SK-N-SH treated with all-trans-retinoic acid at 6 μM for 48 hours (cell line): ENCODE results near the gene ZNF175.

Experiments used
- ATAC-seq: fragments of 200-7000 bp; cut with Tn5 transposase; 3 replicates; pipeline ENCODE4 v1.9.1; 2020; ENCODE audit warnings: mild to moderate bottlenecking, moderate library complexity
- ARNTL ChIP-seq: fragments of 450-650 bp; formaldehyde crosslinking; IDR thresholded peaks from 2 replicates; pipeline ENCODE4 v1.5.0; 2020; ENCODE audit warnings: low read depth, mild to moderate bottlenecking, moderate library complexity, borderline replicate concordance
- BACH2 ChIP-seq: fragments of 250-450 bp; sonication (Bioruptor Pico); IDR thresholded peaks from 2 replicates; pipeline ENCODE4 v1.9.0; 2021; ENCODE audit warnings: mild to moderate bottlenecking, borderline replicate concordance
- CSDC2 ChIP-seq: fragments of 250-450 bp; sonication (Bioruptor Pico); IDR thresholded peaks from 2 replicates; pipeline ENCODE4 v1.5.0; 2020; ENCODE audit warnings: mild to moderate bottlenecking, moderate library complexity
- ESRRG ChIP-seq: fragments of 250-450 bp; sonication (Bioruptor Pico); IDR thresholded peaks from 2 replicates; pipeline ENCODE4 v1.6.1; 2021; ENCODE audit warnings: mild to moderate bottlenecking
- GLIS3 ChIP-seq: fragments of 250-450 bp; sonication (Bioruptor Pico); IDR thresholded peaks from 2 replicates; pipeline ENCODE4 v1.5.0; 2020; ENCODE audit warnings: mild to moderate bottlenecking, moderate library complexity
- ISL1 ChIP-seq: fragments of 250-450 bp; sonication (Bioruptor Pico); IDR thresholded peaks from 2 replicates; pipeline ENCODE4 v2.1.2; 2022; ENCODE audit warnings: mild to moderate bottlenecking, moderate library complexity
- OSR1 ChIP-seq: fragments of 250-450 bp; sonication (Bioruptor Pico); IDR thresholded peaks from 2 replicates; pipeline ENCODE4 v1.8.0; 2022; ENCODE audit warnings: moderate library complexity, mild to moderate bottlenecking, inconsistent platforms
- POU6F1 ChIP-seq: fragments of 250-450 bp; sonication (Bioruptor Pico); IDR thresholded peaks from 2 replicates; pipeline ENCODE4 v1.8.0; 2021; ENCODE audit warnings: low read depth, mild to moderate bottlenecking, moderate library complexity, borderline replicate concordance
- PPARA ChIP-seq: fragments of 250-450 bp; sonication (Bioruptor Pico); IDR thresholded peaks from 2 replicates; pipeline ENCODE4 v1.5.0; 2020; ENCODE audit warnings: mild to moderate bottlenecking, borderline replicate concordance
- RARB ChIP-seq: fragments of 250-450 bp; sonication (Bioruptor Pico); IDR thresholded peaks from 2 replicates; pipeline ENCODE4 v1.8.0; 2021; ENCODE audit warnings: mild to moderate bottlenecking, moderate library complexity
- SNAI2 ChIP-seq: fragments of 250-450 bp; sonication (Bioruptor Pico); IDR thresholded peaks from 2 replicates; pipeline ENCODE4 v1.5.0; 2020; ENCODE audit warnings: mild to moderate bottlenecking, moderate library complexity
- TCF4 ChIP-seq: fragments of 250-450 bp; sonication (Bioruptor Pico); IDR thresholded peaks from 2 replicates; pipeline ENCODE4 v1.8.0; 2021; ENCODE audit warnings: mild to moderate bottlenecking, moderate library complexity, borderline replicate concordance
- TOX ChIP-seq: fragments of 250-450 bp; sonication (Bioruptor Pico); IDR thresholded peaks from 2 replicates; pipeline ENCODE4 v1.8.0; 2021; ENCODE audit warnings: mild to moderate bottlenecking, moderate library complexity, borderline replicate concordance
- TSHZ2 ChIP-seq: fragments of 250-450 bp; sonication (Bioruptor Pico); IDR thresholded peaks from 2 replicates; pipeline ENCODE4 v1.5.0; 2020; ENCODE audit warnings: mild to moderate bottlenecking, moderate library complexity
- ZC3H10 ChIP-seq: fragments of 250-450 bp; sonication (Bioruptor Pico); IDR thresholded peaks from 2 replicates; pipeline ENCODE4 v1.5.1; 2021; ENCODE audit warnings: mild to moderate bottlenecking, moderate library complexity
- ZFP3 ChIP-seq: fragments of 250-450 bp; sonication (Bioruptor Pico); IDR thresholded peaks from 2 replicates; pipeline ENCODE4 v1.5.0; 2020; ENCODE audit warnings: mild to moderate bottlenecking, moderate library complexity
- ZFP30 ChIP-seq: fragments of 450-650 bp; formaldehyde crosslinking; IDR thresholded peaks from 2 replicates; pipeline ENCODE4 v1.5.0; 2022; ENCODE audit warnings: mild to moderate bottlenecking, moderate library complexity
- ZNF565 ChIP-seq: fragments of 450-650 bp; formaldehyde crosslinking; conservative IDR thresholded peaks from 2 replicates; pipeline ENCODE4 v1.5.0; 2020; ENCODE audit warnings: low read depth, mild to moderate bottlenecking, moderate library complexity
- ZNF70 ChIP-seq: fragments of 450-650 bp; formaldehyde crosslinking; IDR thresholded peaks from 2 replicates; pipeline ENCODE4 v1.5.0; 2020; ENCODE audit warnings: mild to moderate bottlenecking, moderate library complexity
- ZNF8 ChIP-seq: fragments of 450-650 bp; formaldehyde crosslinking; IDR thresholded peaks from 2 replicates; pipeline ENCODE4 v1.5.0; 2020; ENCODE audit warnings: mild to moderate bottlenecking, moderate library complexity
- TF ChIP-seq, protein P1 (sequence below): fragments of 250-450 bp; sonication (Bioruptor Pico); IDR thresholded peaks from 2 replicates; pipeline ENCODE4 v1.5.1; 2021; ENCODE audit warnings: mild to moderate bottlenecking, moderate library complexity
- TF ChIP-seq, protein P2 (sequence below): fragments of 250-450 bp; sonication (Bioruptor Pico); IDR thresholded peaks from 2 replicates; pipeline ENCODE4 v1.5.1; 2020; ENCODE audit warnings: low read depth, mild to moderate bottlenecking, moderate library complexity

ZNF175 gene

GRCh38 chr19:51602189-51602854 lies 31.2 kb downstream of the ZNF175 start:
- ATAC-seq: no peak
- no peak for TF ChIP-seq TSHZ2 (CRISPR knock-in tag)
- TF ChIP-seq ZNF565 (CRISPR knock-in tag): no peak
- TF ChIP-seq PPARA: no peak
- no peak for TF ChIP-seq POU6F1 (CRISPR knock-in tag)
- TF ChIP-seq ZNF70 (CRISPR knock-in tag): no peak
- no peak for TF ChIP-seq BACH2
- no peak for TF ChIP-seq ARNTL
- no peak for TF ChIP-seq ESRRG (CRISPR knock-in tag)
- TF ChIP-seq ZC3H10 (CRISPR knock-in tag): no peak

DNA sequence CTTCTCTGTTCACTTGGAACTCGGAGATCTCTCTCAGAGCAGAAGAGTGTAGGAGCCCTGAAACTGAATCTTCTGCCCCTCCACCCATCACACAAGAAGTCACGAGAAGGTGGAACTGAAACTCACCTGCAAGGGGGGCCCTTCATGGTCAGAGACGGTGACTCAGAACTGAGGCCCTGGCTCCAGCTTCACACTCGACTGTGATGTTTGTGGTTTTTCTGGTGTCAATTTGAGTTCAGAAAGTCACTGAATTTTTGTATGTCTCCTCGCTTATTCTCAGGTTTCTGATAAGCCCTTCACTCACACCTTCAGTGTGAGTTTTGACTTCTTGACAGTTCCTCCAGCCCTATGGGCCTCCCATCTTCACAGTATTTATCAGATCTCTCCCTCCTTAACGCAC lies 36.0 kb downstream of the ZNF175 start:
- TF ChIP-seq, protein P1, sequence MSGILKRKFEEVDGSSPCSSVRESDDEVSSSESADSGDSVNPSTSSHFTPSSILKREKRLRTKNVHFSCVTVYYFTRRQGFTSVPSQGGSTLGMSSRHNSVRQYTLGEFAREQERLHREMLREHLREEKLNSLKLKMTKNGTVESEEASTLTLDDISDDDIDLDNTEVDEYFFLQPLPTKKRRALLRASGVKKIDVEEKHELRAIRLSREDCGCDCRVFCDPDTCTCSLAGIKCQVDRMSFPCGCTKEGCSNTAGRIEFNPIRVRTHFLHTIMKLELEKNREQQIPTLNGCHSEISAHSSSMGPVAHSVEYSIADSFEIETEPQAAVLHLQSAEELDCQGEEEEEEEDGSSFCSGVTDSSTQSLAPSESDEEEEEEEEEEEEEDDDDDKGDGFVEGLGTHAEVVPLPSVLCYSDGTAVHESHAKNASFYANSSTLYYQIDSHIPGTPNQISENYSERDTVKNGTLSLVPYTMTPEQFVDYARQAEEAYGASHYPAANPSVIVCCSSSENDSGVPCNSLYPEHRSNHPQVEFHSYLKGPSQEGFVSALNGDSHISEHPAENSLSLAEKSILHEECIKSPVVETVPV (CRISPR knock-in tag): no peak
- TF ChIP-seq ISL1 (CRISPR knock-in tag) (no peak), ZNF70 (CRISPR knock-in tag) (no peak), TOX (CRISPR knock-in tag) (no peak), ZC3H10 (CRISPR knock-in tag) (no peak), SNAI2 (CRISPR knock-in tag) (no peak), ZFP3 (CRISPR knock-in tag) (no peak), TSHZ2 (CRISPR knock-in tag) (no peak), PPARA (no peak), POU6F1 (CRISPR knock-in tag) (no peak), ZNF8 (no peak), CSDC2 (CRISPR knock-in tag) (no peak), TCF4 (CRISPR knock-in tag) (no peak), ARNTL (no peak), RARB (CRISPR knock-in tag) (no peak), OSR1 (no peak), GLIS3 (CRISPR knock-in tag) (no peak), ZFP30 (no peak)
- TF ChIP-seq, protein P2, sequence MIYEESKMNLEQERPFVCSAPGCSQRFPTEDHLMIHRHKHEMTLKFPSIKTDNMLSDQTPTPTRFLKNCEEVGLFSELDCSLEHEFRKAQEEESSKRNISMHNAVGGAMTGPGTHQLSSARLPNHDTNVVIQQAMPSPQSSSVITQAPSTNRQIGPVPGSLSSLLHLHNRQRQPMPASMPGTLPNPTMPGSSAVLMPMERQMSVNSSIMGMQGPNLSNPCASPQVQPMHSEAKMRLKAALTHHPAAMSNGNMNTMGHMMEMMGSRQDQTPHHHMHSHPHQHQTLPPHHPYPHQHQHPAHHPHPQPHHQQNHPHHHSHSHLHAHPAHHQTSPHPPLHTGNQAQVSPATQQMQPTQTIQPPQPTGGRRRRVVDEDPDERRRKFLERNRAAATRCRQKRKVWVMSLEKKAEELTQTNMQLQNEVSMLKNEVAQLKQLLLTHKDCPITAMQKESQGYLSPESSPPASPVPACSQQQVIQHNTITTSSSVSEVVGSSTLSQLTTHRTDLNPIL (CRISPR knock-in tag): no peak
- ATAC-seq: no peak
